ENCODE results near the gene OLFM2. TPM values are rescaled to one million over a fixed set of nuclear protein-coding genes. Genes with fewer than 3 reads are reported as not detected.

Gene OLFM2
- total RNA-seq, 1 experiment from 2014 or later: 75.6 TPM

DNA sequence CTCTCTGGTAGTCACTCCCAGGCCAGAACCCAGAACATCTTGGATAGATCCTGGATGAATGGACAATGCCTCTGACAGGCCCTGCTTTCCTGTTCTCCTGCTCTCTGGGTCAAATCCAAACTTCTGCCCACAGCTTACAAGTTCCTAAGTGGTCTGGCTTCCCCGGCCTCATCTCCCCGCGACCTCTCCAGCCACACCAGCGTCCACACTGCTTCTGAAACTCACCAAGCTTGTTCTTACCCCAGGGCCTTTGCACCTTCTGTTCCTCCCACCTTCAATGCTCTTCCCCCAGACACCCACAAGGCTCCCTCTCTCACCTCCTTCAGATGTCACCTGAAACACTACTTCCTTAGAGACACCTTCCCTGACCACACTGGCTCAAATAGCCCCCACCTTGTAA is 3.5 kb downstream of the OLFM2 start:
- peaks cover 10% of the 10 kb centered on the region for H3K23me2 ChIP-seq (ENCODE audit: insufficient read length, low read depth, low read length, poor library complexity, severe bottlenecking)
- H3K79me1 ChIP-seq (ENCODE audit: insufficient read depth, low read depth, low read length, poor library complexity, severe bottlenecking): peaks cover 9% of the 10 kb centered on the region
- peaks cover 21 to 34% of the 10 kb centered on the region in 2 experiments for H3K4me1 Mint-ChIP-seq
- 0 out of 5 replicates have a peak, but pooled peaks cover 0 to 3% of the 10 kb centered on the region in 2 experiments for H3K9me3 Mint-ChIP-seq
- H4K8ac ChIP-seq (replicated peaks; ENCODE audit: insufficient read length, low read depth, low read length): no peak overlapping the region
- no peak overlapping the region for H3K23ac ChIP-seq (ENCODE audit: insufficient read length, low read depth, low read length)
- TF ChIP-seq, protein P1, sequence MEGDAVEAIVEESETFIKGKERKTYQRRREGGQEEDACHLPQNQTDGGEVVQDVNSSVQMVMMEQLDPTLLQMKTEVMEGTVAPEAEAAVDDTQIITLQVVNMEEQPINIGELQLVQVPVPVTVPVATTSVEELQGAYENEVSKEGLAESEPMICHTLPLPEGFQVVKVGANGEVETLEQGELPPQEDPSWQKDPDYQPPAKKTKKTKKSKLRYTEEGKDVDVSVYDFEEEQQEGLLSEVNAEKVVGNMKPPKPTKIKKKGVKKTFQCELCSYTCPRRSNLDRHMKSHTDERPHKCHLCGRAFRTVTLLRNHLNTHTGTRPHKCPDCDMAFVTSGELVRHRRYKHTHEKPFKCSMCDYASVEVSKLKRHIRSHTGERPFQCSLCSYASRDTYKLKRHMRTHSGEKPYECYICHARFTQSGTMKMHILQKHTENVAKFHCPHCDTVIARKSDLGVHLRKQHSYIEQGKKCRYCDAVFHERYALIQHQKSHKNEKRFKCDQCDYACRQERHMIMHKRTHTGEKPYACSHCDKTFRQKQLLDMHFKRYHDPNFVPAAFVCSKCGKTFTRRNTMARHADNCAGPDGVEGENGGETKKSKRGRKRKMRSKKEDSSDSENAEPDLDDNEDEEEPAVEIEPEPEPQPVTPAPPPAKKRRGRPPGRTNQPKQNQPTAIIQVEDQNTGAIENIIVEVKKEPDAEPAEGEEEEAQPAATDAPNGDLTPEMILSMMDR (conservative IDR thresholded peaks at IDR 0.05): no peak
- no peak overlapping the region for H3K9ac ChIP-seq (ENCODE audit: extremely low read depth, insufficient read length, low read length)
- WGBS (ENCODE audit: extremely low coverage, insufficient read length, low lambda C conversion rate): no CpG with 5 or more reads among the region's 4 CpGs
- H3K4ac ChIP-seq (ENCODE audit: low read depth, low read length): no peak overlapping the region
- H2BK120ac ChIP-seq (ENCODE audit: low read depth, low read length, poor library complexity, severe bottlenecking): no peak overlapping the region
- H4K20me1 ChIP-seq (ENCODE audit: control insufficient read depth, insufficient read depth, insufficient read length): no peaks in the 10 kb centered on the region
- H4K5ac ChIP-seq (ENCODE audit: insufficient read length, low read depth, low read length): no peak overlapping the region
- H3K27ac Mint-ChIP-seq: peak overlapping the region in 1 of 3 experiments; percentile 9; a peak in 1 of 7 replicates
- H3K4me3 Mint-ChIP-seq: no peak overlapping the region
- H2BK15ac ChIP-seq (ENCODE audit: low read depth, low read length): no peak overlapping the region
- no peak overlapping the region for H2BK12ac ChIP-seq (ENCODE audit: insufficient read length, low read depth, low read length)
- H3K27ac ChIP-seq (ENCODE audit: insufficient read length, low read depth, low read length): no peak overlapping the region
- peaks cover 12% of the 10 kb centered on the region for H3K27me3 Mint-ChIP-seq (ENCODE audit: low read depth)
- H2BK20ac ChIP-seq (ENCODE audit: low read depth, low read length, poor library complexity, severe bottlenecking): no peak overlapping the region
- no peak overlapping the region for H3K18ac ChIP-seq (ENCODE audit: insufficient read length, low read depth, low read length)
- peaks cover 6% of the 10 kb centered on the region; the same call in 1 of the 2 replicates for H3K4me1 ChIP-seq (ENCODE audit: insufficient read depth, low read length)
- H3K4me2 ChIP-seq (ENCODE audit: insufficient read depth, insufficient read length, low read length): no peak overlapping the region
- H2BK5ac ChIP-seq (ENCODE audit: insufficient read length, low read length): no peak overlapping the region
- H2AFZ ChIP-seq (ENCODE audit: low read length): no peak overlapping the region
- no peaks in the 10 kb centered on the region for H3K9me3 ChIP-seq (ENCODE audit: control insufficient read depth, low read depth, low read length)
- no peaks in the 10 kb centered on the region; the same call in 1 of the 2 replicates for H3K79me2 ChIP-seq (ENCODE audit: insufficient read depth, low read length)
- H3K36me3 Mint-ChIP-seq (ENCODE audit: insufficient read depth in 1 of 3, low read depth in 3 of 3): peaks cover 7 to 10% (median 9%) of the 10 kb centered on the region in 3 experiments
- DNase-seq: no peak
- H4K91ac ChIP-seq (ENCODE audit: insufficient read length, low read depth, low read length): no peak overlapping the region
- H3K56ac ChIP-seq (ENCODE audit: insufficient read length, low read depth, low read length): no peak overlapping the region
- H3T11ph ChIP-seq (ENCODE audit: low read length): no peak overlapping the region
- no peak overlapping the region for H2AK5ac ChIP-seq (ENCODE audit: insufficient read length, low read length)
- H3K14ac ChIP-seq (ENCODE audit: insufficient read depth, low read length): no peak overlapping the region
- H3K27me3 ChIP-seq (ENCODE audit: insufficient read depth, low read length): no peaks in the 10 kb centered on the region
